HTERT RPE-1 (cell line): ENCODE results near the gene PRDM8.
"Not testable (repeated sequence)": the region's sequence is repeated elsewhere in the genome, so short reads cannot be mapped to it uniquely, and the experiment has no call there.

Experiments used
- in situ Hi-C: fragments of 300-500 bp; cut with MboI; formaldehyde crosslinking; loops from 4 replicates; pipeline ENCODE4 v1.14.3; 2020; ENCODE audit warnings: low sequenced_read_pairs

Gene PRDM8

GRCh38 chr4:80225595-80225994, 28.3 kb downstream of the PRDM8 start:
- in situ Hi-C loops = no loop called here

- in situ Hi-C loops = no loop called here
Measured at GRCh38 chr4:80226094-80226493, 28.8 kb downstream of the PRDM8 start.

GRCh38 chr4:80228460-80228859, 31.2 kb downstream of the PRDM8 start:
- in situ Hi-C loops = no loop called here

- in situ Hi-C loops = no loop called here
Measured at GRCh38 chr4:80229128-80229527, 31.8 kb downstream of the PRDM8 start.

- in situ Hi-C loops = no loop called here
Measured at GRCh38 chr4:80229590-80229989, 32.3 kb downstream of the PRDM8 start.

- in situ Hi-C loops = no loop called here
Measured at GRCh38 chr4:80231180-80231579, 33.9 kb downstream of the PRDM8 start.

- in situ Hi-C loops = no loop called here
Measured at GRCh38 chr4:80232707-80233370, 35.5 kb downstream of the PRDM8 start.

- in situ Hi-C loops = no loop called here
Measured at GRCh38 chr4:80233390-80233789, 36.1 kb downstream of the PRDM8 start.

- in situ Hi-C loops = no loop called here
Measured at GRCh38 chr4:80235451-80235850, 38.1 kb downstream of the PRDM8 start.

- in situ Hi-C loops = no loop called here
Measured at GRCh38 chr4:80237992-80238391, 40.7 kb downstream of the PRDM8 start.

- in situ Hi-C loops = no loop called here
Measured at GRCh38 chr4:80239480-80240150, 42.3 kb downstream of the PRDM8 start.

- in situ Hi-C loops = no loop called here
Measured at GRCh38 chr4:80240976-80241375, 43.7 kb downstream of the PRDM8 start.

- in situ Hi-C loops = no loop called here
Measured at GRCh38 chr4:80243274-80244018, 46.1 kb downstream of the PRDM8 start.

GRCh38 chr4:80247484-80247883, 50.2 kb downstream of the PRDM8 start:
- in situ Hi-C loops = not testable (repeated sequence)

- in situ Hi-C loops = no loop called here
Measured at GRCh38 chr4:80249144-80249543, 51.8 kb downstream of the PRDM8 start.

- in situ Hi-C loops = no loop called here
Measured at GRCh38 chr4:80252427-80252826, 55.1 kb downstream of the PRDM8 start.

GRCh38 chr4:80252953-80253352, 55.6 kb downstream of the PRDM8 start:
- in situ Hi-C loops = no loop called here

- in situ Hi-C loops = no loop called here
Measured at GRCh38 chr4:80253510-80253909, 56.2 kb downstream of the PRDM8 start.
